Measurements from ENCODE around the gene WFDC1.

Gene WFDC1

GRCh38 chr16:84262031-84262430 is 32.6 kb upstream of the WFDC1 start:
- no peak overlapping the region for H3K4me3 ChIP-seq (ENCODE audit: low read length)
- H3K27me3 ChIP-seq (ENCODE audit: insufficient read depth, low read length): no peaks in the 10 kb centered on the region

GRCh38 chr16:84262939-84263338 is 31.7 kb upstream of the WFDC1 start:
- peaks cover 6% of the 10 kb centered on the region for H3K4me1 ChIP-seq (ENCODE audit: insufficient read depth, low read length)
- H3K4me3 ChIP-seq (ENCODE audit: low read length): no peak overlapping the region
- H2AFZ ChIP-seq (ENCODE audit: low read depth, low read length): no peak overlapping the region
- H3K36me3 ChIP-seq (ENCODE audit: insufficient read depth, low read length): no peaks in the 10 kb centered on the region
- H3K9me3 ChIP-seq (ENCODE audit: low read length): no peaks in the 10 kb centered on the region
- H3K27me3 ChIP-seq (ENCODE audit: insufficient read depth, low read length): no peaks in the 10 kb centered on the region

More at GRCh38 chr16:84262031-84262430, 32.6 kb upstream of the WFDC1 start:
- peaks cover 6% of the 10 kb centered on the region for H3K4me1 ChIP-seq (ENCODE audit: insufficient read depth, low read length)
- no peaks in the 10 kb centered on the region for H3K9me3 ChIP-seq (ENCODE audit: low read length)
- no peak overlapping the region for H2AFZ ChIP-seq (ENCODE audit: low read depth, low read length)
- no peaks in the 10 kb centered on the region for H3K36me3 ChIP-seq (ENCODE audit: insufficient read depth, low read length)

DNA sequence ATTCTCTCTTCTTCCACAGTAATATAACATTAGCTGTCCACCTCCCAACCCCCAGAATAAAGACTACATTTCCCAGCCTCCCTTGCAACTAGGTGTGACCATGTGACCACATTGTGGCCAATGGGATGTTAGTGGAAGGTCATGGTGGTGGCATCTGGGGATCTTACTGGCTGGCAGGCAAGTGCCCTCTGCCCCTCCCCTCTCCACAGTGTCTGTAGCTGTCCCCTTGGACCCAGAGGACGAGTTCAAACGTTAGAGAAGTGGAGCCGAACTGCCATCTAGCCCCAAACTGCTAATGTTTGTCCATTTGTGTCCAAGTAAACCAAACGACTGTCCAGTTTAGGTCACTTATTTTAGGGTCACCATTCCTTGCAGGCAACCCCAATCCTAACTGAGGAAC is 28.2 kb upstream of the WFDC1 start:
- Histone ChIP-seq H3K4me1 (ENCODE audit: insufficient read depth, low read length) (peaks cover 5% of the 10 kb centered on the region), H3K9me3 (ENCODE audit: low read length) (no peaks in the 10 kb centered on the region), H3K36me3 (ENCODE audit: insufficient read depth, low read length) (no peaks in the 10 kb centered on the region), H3K27me3 (ENCODE audit: insufficient read depth, low read length) (no peaks in the 10 kb centered on the region), H2AFZ (ENCODE audit: low read depth, low read length) (no peak overlapping the region), H3K4me3 (ENCODE audit: low read length) (no peak overlapping the region)

- Histone ChIP-seq H3K27me3 (ENCODE audit: insufficient read depth, low read length) (no peaks in the 10 kb centered on the region), H3K4me3 (ENCODE audit: low read length) (no peak overlapping the region), H3K4me1 (ENCODE audit: insufficient read depth, low read length) (peaks cover 5% of the 10 kb centered on the region), H2AFZ (ENCODE audit: low read depth, low read length) (no peak overlapping the region), H3K36me3 (ENCODE audit: insufficient read depth, low read length) (no peaks in the 10 kb centered on the region), H3K9me3 (ENCODE audit: low read length) (no peaks in the 10 kb centered on the region)
Observed at GRCh38 chr16:84267380-84267779, 27.3 kb upstream of the WFDC1 start.

GRCh38 chr16:84268291-84269040 is 26.2 kb upstream of the WFDC1 start:
- H3K27me3 ChIP-seq (ENCODE audit: insufficient read depth, low read length): no peaks in the 10 kb centered on the region
- no peaks in the 10 kb centered on the region for H3K9me3 ChIP-seq (ENCODE audit: low read length)
- no peak overlapping the region for H2AFZ ChIP-seq (ENCODE audit: low read depth, low read length)
- peaks cover 5% of the 10 kb centered on the region for H3K4me1 ChIP-seq (ENCODE audit: insufficient read depth, low read length)
- H3K4me3 ChIP-seq (ENCODE audit: low read length): no peak overlapping the region
- H3K36me3 ChIP-seq (ENCODE audit: insufficient read depth, low read length): no peaks in the 10 kb centered on the region

DNA sequence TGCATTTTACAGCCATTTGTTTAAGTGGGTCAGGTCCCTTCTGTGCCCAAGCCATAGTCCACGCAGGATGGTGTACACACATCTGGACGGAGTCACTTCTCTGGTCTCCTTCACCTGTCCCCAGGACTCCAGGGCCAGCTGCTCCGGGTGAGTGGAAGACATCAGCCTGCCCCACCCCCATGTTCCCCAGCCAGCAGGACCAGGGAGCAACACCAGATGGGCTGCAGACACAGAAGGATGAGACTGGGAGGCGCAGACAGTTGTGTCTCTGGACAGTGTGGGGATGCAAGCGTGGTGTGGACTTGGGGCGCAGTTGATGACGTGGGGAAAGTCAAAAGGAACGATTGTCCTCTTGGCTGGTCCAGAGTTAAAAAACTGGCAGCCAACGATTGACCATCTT is 24.6 kb upstream of the WFDC1 start:
- Histone ChIP-seq H3K27me3 (ENCODE audit: insufficient read depth, low read length) (no peaks in the 10 kb centered on the region), H3K4me3 (ENCODE audit: low read length) (no peak overlapping the region), H3K4me1 (ENCODE audit: insufficient read depth, low read length) (peaks cover 5% of the 10 kb centered on the region), H3K36me3 (ENCODE audit: insufficient read depth, low read length) (no peaks in the 10 kb centered on the region), H3K9me3 (ENCODE audit: low read length) (no peaks in the 10 kb centered on the region), H2AFZ (ENCODE audit: low read depth, low read length) (no peak overlapping the region)

DNA sequence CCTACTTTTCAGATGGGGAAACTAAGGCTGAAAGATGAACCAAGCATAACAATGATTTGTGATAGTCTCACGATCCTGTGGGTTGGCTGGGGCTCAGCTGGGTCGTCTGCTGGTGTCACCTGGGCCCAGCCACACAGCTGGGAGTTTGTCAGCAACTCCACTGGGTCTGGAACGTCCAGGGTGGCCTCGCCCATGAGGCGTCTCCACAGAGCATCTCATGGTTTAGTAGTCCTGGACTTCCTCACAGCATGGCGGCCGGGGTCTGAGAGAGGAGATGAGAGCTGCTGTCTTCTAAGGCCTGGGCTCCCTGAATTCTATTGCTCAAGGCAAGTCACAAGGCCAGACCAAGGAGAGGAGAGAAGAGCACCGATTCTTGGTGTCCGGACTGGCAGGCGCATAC is 24.1 kb upstream of the WFDC1 start:
- Histone ChIP-seq H3K27me3 (ENCODE audit: insufficient read depth, low read length) (no peaks in the 10 kb centered on the region), H3K4me1 (ENCODE audit: insufficient read depth, low read length) (peaks cover 5% of the 10 kb centered on the region), H3K4me3 (ENCODE audit: low read length) (no peak overlapping the region), H3K9me3 (ENCODE audit: low read length) (no peaks in the 10 kb centered on the region), H3K36me3 (ENCODE audit: insufficient read depth, low read length) (no peaks in the 10 kb centered on the region), H2AFZ (ENCODE audit: low read depth, low read length) (no peak overlapping the region)

DNA sequence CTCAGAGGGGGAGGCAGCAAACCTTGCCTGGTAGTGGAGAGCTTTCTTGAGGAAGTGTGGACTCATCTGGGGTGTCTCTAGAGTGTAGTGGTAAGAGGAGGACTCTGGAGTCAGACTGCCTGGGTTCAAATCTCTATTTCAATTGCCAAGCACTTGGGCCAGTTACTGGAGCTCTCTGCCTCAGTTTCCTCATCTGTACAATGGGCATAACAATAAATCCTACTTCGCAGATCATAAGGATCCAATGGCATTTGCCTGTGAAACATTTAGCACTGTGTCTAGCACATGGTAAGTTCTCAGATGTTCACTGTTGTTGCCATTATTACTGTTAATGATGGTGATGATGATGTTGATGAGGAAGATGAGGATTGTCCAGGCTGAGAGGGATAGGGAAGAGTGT is 23.6 kb upstream of the WFDC1 start:
- Histone ChIP-seq H3K36me3 (ENCODE audit: insufficient read depth, low read length) (no peaks in the 10 kb centered on the region), H3K4me1 (ENCODE audit: insufficient read depth, low read length) (peaks cover 5% of the 10 kb centered on the region), H3K27me3 (ENCODE audit: insufficient read depth, low read length) (no peaks in the 10 kb centered on the region), H3K4me3 (ENCODE audit: low read length) (no peak overlapping the region), H3K9me3 (ENCODE audit: low read length) (no peaks in the 10 kb centered on the region), H2AFZ (ENCODE audit: low read depth, low read length) (no peak overlapping the region)

GRCh38 chr16:84271866-84272265 is 22.8 kb upstream of the WFDC1 start:
- Histone ChIP-seq H3K4me1 (ENCODE audit: insufficient read depth, low read length) (peaks cover 5% of the 10 kb centered on the region), H3K4me3 (ENCODE audit: low read length) (no peak overlapping the region), H3K27me3 (ENCODE audit: insufficient read depth, low read length) (no peaks in the 10 kb centered on the region), H3K36me3 (ENCODE audit: insufficient read depth, low read length) (no peaks in the 10 kb centered on the region), H2AFZ (ENCODE audit: low read depth, low read length) (no peak overlapping the region), H3K9me3 (ENCODE audit: low read length) (no peaks in the 10 kb centered on the region)

DNA sequence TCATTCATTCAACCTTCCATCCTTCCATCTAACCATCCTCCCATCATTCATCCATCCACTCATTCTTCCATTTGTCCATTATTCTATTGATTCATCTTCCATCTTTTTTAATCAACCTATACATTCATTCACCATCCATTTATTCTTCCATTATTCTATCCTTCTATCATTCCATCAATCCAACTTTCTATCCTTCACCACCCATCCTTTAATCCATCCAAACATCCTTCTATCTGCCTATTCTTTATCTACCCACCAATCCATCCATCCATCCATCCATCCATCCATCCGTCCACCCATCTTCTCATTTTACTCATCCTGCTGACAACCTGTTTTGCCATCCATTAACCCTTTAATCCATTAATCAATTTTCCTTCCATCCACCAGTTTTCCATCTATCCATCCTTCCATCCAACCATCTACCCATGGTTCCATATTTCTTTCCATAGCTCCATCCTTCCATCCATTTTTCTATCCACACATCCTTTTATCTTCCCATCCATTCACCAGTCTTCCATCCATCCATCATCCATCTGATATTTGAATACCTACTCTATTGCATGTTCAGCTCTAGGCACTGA is 21.8 kb upstream of the WFDC1 start:
- no peaks in the 10 kb centered on the region for H3K27me3 ChIP-seq (ENCODE audit: insufficient read depth, low read length)
- H2AFZ ChIP-seq (ENCODE audit: low read depth, low read length): no peak overlapping the region
- H3K4me1 ChIP-seq (ENCODE audit: insufficient read depth, low read length): peaks cover 5% of the 10 kb centered on the region
- H3K36me3 ChIP-seq (ENCODE audit: insufficient read depth, low read length): no peaks in the 10 kb centered on the region
- H3K9me3 ChIP-seq (ENCODE audit: low read length): no peaks in the 10 kb centered on the region
- H3K4me3 ChIP-seq (ENCODE audit: low read length): no peak overlapping the region

DNA sequence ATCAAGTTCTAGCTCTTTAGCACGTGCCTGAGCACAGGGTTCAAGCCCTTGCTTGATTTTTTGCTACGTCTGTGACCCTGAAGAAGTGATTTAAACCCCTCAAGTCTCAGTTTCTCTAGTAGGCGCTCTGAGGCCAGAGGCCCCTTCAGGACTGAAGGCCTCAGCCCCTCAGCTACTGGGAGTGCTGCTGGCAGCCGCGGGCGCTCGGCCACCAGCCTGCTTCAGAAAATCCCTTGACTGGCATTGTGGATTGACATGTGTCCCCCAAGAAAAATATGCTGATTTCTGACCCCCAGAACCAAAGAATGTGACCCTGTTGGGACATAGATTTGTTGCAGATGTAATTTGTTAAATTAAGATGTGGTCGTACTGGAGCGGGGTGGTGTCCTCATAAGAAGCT is 20.2 kb upstream of the WFDC1 start:
- Histone ChIP-seq H3K27me3 (ENCODE audit: insufficient read depth, low read length) (no peaks in the 10 kb centered on the region), H2AFZ (ENCODE audit: low read depth, low read length) (no peak overlapping the region)

DNA sequence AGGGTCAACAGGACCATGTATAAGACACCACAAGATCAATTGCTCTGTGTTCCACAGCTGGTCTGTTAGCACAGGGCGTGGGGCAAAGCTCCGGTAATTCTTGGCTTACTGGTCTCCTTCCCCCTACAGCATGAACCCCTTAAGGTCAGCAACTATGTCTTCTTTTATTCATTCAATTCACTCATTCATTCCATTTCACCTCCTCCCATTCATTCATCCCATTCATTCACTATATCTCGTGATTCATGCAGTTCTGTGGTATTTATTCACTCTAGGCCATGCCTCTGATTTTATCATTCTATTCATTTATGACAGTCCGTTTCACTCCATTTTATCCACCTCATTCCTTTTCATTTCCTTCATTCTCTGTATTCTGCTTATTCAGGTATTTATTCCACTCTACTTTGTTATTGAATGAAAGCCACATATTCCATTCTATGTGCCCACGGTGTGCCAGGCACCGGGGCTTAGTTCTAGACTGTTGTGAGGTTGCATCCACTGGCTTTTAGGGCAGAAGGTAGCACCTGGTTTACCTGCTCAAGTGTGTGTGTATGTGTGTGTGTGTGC is 19.0 kb upstream of the WFDC1 start:
- Histone ChIP-seq H2AFZ (ENCODE audit: low read depth, low read length) (no peak overlapping the region), H3K27me3 (ENCODE audit: insufficient read depth, low read length) (no peaks in the 10 kb centered on the region), H3K9me3 (ENCODE audit: low read length) (no peaks in the 10 kb centered on the region), H3K36me3 (ENCODE audit: insufficient read depth, low read length) (no peaks in the 10 kb centered on the region), H3K4me1 (ENCODE audit: insufficient read depth, low read length) (peaks cover 22% of the 10 kb centered on the region), H3K4me3 (ENCODE audit: low read length) (no peak overlapping the region)

More for the DNA sequence above, 20.2 kb upstream of the WFDC1 start:
- no peaks in the 10 kb centered on the region for H3K9me3 ChIP-seq (ENCODE audit: low read length)
- peaks cover 14% of the 10 kb centered on the region for H3K4me1 ChIP-seq (ENCODE audit: insufficient read depth, low read length)
- no peak overlapping the region for H3K4me3 ChIP-seq (ENCODE audit: low read length)
- no peaks in the 10 kb centered on the region for H3K36me3 ChIP-seq (ENCODE audit: insufficient read depth, low read length)

- Histone ChIP-seq H2AFZ (ENCODE audit: low read depth, low read length) (no peak overlapping the region), H3K4me3 (ENCODE audit: low read length) (no peak overlapping the region), H3K9me3 (ENCODE audit: low read length) (no peaks in the 10 kb centered on the region), H3K4me1 (ENCODE audit: insufficient read depth, low read length) (peaks cover 22% of the 10 kb centered on the region), H3K27me3 (ENCODE audit: insufficient read depth, low read length) (no peaks in the 10 kb centered on the region), H3K36me3 (ENCODE audit: insufficient read depth, low read length) (no peaks in the 10 kb centered on the region)
Observed at GRCh38 chr16:84277244-84277823, 17.3 kb upstream of the WFDC1 start.
